ENCODE measurements around the gene SCN4B. TPM values are rescaled to one million over a fixed set of nuclear protein-coding genes. Genes with fewer than 3 reads are reported as not detected.

The SCN4B gene
- total RNA-seq, 1 donor from 2014 or later: 0.53 TPM

DNA sequence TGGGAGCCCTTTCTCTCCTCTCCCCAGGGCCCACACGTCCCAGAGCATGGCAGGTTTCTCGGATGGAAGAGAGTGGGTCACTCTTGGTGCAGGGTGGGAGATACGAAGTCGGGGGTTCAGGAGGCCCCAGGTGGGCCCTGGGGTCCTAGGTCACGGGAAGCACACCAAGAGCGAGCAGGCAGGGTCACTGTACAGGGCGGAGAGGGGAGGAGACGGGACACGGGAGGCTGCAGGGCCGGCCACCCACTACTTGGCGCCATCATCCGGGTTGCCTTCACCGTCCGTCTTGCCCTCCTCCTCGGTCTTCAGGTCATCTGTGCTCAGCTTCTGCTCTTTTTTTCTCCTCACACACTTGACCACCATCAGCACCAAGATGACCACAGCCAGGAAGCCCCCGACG is 14.0 kb upstream of the SCN4B start:
- Histone ChIP-seq H3K4me3 (ENCODE audit: low read depth, low read length) (no peak overlapping the region), H3K27me3 (ENCODE audit: control insufficient read depth, insufficient read depth, low read length) (no peaks in the 10 kb centered on the region), H3K36me3 (ENCODE audit: control insufficient read depth, insufficient read depth, low read length) (no peaks in the 10 kb centered on the region)
- DNase-seq (ENCODE audit: low read depth) (no peak), FAIRE-seq (no peak)
- TF ChIP-seq, protein P1, sequence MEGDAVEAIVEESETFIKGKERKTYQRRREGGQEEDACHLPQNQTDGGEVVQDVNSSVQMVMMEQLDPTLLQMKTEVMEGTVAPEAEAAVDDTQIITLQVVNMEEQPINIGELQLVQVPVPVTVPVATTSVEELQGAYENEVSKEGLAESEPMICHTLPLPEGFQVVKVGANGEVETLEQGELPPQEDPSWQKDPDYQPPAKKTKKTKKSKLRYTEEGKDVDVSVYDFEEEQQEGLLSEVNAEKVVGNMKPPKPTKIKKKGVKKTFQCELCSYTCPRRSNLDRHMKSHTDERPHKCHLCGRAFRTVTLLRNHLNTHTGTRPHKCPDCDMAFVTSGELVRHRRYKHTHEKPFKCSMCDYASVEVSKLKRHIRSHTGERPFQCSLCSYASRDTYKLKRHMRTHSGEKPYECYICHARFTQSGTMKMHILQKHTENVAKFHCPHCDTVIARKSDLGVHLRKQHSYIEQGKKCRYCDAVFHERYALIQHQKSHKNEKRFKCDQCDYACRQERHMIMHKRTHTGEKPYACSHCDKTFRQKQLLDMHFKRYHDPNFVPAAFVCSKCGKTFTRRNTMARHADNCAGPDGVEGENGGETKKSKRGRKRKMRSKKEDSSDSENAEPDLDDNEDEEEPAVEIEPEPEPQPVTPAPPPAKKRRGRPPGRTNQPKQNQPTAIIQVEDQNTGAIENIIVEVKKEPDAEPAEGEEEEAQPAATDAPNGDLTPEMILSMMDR (IDR thresholded peaks at IDR 0.05; ENCODE audit: insufficient read depth, low read length, severe bottlenecking): no peak

DNA sequence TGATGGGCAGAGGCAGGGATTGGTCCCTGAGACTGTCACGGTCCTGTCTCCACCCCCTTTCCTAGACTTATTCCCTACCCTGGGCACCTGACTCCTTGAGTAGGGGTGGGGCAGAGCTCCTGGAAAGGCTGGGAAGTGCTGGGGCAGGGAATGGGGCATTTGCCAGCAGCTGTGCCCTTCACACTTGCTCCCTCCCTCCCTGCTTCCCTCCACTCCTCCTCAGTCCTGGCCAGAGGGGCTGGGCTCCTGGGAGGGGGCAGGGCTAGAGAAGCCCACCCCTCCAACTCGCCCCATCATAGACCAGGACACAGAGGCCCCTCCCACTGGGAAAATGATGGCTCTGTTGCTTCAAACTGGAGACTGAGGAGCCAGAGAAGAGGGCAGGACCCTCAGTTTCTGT is 12.3 kb upstream of the SCN4B start:
- FAIRE-seq: no peak
- TF ChIP-seq, protein P1 (IDR thresholded peaks at IDR 0.05; ENCODE audit: insufficient read depth, low read length, severe bottlenecking): no peak
- Histone ChIP-seq H3K36me3 (ENCODE audit: control insufficient read depth, insufficient read depth, low read length) (no peaks in the 10 kb centered on the region), H3K27me3 (ENCODE audit: control insufficient read depth, insufficient read depth, low read length) (no peaks in the 10 kb centered on the region), H3K4me3 (ENCODE audit: low read depth, low read length) (no peak overlapping the region)
- DNase-seq (ENCODE audit: low read depth): no peak

DNA sequence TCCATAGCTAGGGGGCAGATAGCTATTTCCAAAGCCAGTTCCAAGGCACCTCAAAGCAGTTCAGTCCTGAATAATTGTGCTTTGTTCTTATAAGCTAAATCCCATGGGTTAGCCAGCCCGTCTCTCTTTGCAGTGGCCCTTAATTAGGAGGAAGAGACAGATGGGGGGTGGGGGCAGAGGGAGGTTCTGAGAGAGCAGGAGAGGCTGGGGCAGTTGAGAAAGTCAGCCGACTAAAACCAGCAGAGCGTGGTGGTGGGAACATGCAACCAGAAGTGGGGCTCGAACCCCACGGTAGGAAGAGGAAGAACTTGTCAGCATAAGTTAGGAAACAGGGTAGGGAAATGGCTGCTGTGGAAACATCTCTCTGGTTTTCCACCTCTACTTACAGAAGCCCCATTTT is 10.9 kb upstream of the SCN4B start:
- no peak overlapping the region for H3K4me3 ChIP-seq (ENCODE audit: low read depth, low read length)
- DNase-seq (ENCODE audit: low read depth): no peak
- TF ChIP-seq, protein P1 (IDR thresholded peaks at IDR 0.05; ENCODE audit: insufficient read depth, low read length, severe bottlenecking): no peak
- H3K36me3 ChIP-seq (ENCODE audit: control insufficient read depth, insufficient read depth, low read length): no peaks in the 10 kb centered on the region
- FAIRE-seq: no peak
- no peaks in the 10 kb centered on the region for H3K27me3 ChIP-seq (ENCODE audit: control insufficient read depth, insufficient read depth, low read length)

DNA sequence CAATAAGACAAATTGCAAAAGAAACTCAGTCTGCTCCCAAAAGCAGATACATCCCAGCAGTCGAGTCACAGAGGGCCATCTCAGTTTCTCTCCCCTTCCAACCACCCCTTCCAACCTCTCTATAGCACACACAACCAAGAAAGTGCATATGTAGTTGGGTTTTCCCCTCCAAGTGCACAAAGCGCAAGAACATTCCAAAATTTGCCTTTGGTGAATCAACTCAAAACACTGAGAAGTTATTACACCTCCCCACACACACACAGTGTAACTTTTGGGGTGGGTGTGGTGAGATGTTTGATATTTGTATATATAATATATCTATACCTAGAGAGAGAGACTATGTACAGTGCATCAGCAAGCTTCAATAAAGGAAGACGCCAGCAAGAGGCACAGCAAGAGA is 10.2 kb upstream of the SCN4B start:
- FAIRE-seq (no peak), DNase-seq (ENCODE audit: low read depth) (no peak)
- TF ChIP-seq, protein P1 (IDR thresholded peaks at IDR 0.05; ENCODE audit: insufficient read depth, low read length, severe bottlenecking): no peak
- H3K4me3 ChIP-seq (ENCODE audit: low read depth, low read length): no peak overlapping the region
- no peaks in the 10 kb centered on the region for H3K27me3 ChIP-seq (ENCODE audit: control insufficient read depth, insufficient read depth, low read length)
- no peaks in the 10 kb centered on the region for H3K36me3 ChIP-seq (ENCODE audit: control insufficient read depth, insufficient read depth, low read length)

DNA sequence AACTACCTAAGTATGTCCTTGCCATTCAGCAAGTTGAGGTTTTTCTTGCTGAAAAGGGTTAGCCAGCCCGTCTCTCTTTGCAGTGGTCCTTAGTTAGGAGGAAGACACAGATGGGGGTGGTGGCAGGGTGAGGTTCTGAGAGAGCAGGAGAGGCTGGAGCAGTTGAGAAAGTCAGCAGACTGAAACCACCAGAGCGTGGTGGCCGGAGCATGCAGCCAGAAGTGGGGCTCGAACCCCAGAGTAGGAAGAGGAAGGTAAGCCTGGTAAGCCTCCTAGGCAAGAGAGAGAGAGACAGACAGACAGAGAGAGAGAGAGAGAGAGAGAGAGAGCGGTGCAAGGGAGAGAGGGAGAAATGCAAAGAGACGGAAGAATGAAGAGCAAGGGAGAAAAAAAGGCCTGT is 9.2 kb upstream of the SCN4B start:
- FAIRE-seq (no peak), DNase-seq (ENCODE audit: low read depth) (no peak)
- TF ChIP-seq, protein P1 (IDR thresholded peaks at IDR 0.05; ENCODE audit: insufficient read depth, low read length, severe bottlenecking): no peak
- H3K27me3 ChIP-seq (ENCODE audit: control insufficient read depth, insufficient read depth, low read length): no peaks in the 10 kb centered on the region
- H3K36me3 ChIP-seq (ENCODE audit: control insufficient read depth, insufficient read depth, low read length): no peaks in the 10 kb centered on the region
- H3K4me3 ChIP-seq (ENCODE audit: low read depth, low read length): no peak overlapping the region

DNA sequence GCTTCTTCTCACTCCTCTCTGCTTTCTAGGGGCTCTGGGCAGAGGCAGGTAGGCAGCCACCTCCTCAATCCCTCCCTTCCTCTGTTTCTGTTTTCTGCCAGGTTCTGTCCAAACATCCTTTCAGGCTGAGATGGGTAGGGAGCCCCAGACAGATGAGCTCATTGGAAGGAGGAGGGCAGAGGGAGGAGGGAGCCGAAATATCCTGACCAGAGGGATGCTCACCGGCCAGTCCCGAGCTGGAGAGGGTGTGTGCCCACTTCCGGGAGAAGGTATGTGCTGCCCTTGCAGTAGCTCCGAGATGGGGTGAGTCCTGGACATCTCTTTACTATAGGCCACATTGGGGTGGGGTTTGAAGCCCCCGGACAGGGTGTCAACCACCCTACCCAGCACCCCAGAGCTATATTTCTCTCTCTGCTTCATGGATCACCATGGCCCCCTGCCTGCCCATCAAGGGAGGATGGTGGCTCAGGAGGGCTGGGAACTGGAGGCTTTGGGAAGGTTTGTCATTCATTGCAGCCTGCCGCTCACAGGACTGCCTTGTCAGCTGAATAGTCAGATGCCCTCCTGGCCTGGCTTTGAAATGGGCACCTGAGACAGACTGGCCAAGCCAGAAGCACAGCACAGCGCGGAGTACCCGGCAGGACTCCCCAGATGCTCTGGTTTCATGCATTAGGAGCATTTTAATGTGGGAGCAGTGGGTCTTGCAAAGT is 4.7 kb upstream of the SCN4B start:
- TF ChIP-seq, protein P1 (IDR thresholded peaks at IDR 0.05; ENCODE audit: insufficient read depth, low read length, severe bottlenecking): no peak
- Histone ChIP-seq H3K4me3 (ENCODE audit: low read depth, low read length) (no peak overlapping the region), H3K36me3 (ENCODE audit: control insufficient read depth, insufficient read depth, low read length) (no peaks in the 10 kb centered on the region), H3K27me3 (ENCODE audit: control insufficient read depth, insufficient read depth, low read length) (peaks cover 4% of the 10 kb centered on the region)
- FAIRE-seq: no peak
- no peak for DNase-seq (ENCODE audit: low read depth)
